Measurements from ENCODE around the gene KCNH4. TPM values are rescaled to one million over a fixed set of nuclear protein-coding genes. Genes with fewer than 3 reads are reported as not detected.

The KCNH4 gene
- total and polyA plus RNA-seq, 2 of the 13 experiments (the other 11 are each of a cell fraction or from before 2014, with no cell fraction given), result 0.01 to 0.09 TPM

DNA sequence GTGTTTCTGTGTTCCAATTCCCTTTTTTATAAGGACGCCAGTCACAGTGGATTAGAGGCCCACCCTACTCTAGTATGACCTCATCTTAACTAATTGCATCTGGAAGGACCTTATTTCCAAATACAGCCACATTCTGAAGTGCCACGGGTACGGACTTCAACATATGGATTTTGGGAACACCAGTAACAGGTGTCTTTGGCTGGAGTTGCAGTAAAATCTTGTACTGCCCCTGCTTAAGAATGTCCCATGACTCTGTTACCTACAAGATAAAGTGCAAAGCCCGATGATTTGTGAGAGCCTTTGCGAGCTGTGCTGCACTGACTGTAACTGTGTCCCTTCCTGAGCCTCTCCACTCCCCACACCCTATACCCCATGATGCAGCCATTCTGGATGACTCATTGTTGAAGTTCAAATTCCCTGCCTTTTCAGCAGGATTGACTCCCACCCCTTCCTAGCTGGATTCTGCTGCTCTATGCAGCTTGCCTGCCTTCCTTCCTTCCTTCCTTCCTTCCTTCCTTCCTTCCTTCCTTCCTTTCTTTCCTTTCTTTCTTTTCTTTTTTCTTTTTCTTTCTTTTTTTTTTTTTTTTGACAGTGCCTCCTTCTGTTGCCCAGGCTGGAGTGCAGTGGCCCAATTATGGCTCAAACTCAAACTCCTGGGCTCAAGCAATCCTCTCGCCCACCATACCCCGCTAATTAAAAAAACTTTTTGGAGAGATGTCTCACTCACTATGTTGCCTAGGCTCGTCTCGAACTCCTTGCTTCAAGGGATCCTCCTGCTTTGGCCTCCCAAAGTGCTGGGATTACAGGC, 2.2 kb upstream of the KCNH4 start (continued):
- no peak for TF ChIP-seq CHD4 (IDR thresholded peaks at IDR 0.05; ENCODE audit: borderline replicate concordance, low read length)
- TF ChIP-seq, protein P1, sequence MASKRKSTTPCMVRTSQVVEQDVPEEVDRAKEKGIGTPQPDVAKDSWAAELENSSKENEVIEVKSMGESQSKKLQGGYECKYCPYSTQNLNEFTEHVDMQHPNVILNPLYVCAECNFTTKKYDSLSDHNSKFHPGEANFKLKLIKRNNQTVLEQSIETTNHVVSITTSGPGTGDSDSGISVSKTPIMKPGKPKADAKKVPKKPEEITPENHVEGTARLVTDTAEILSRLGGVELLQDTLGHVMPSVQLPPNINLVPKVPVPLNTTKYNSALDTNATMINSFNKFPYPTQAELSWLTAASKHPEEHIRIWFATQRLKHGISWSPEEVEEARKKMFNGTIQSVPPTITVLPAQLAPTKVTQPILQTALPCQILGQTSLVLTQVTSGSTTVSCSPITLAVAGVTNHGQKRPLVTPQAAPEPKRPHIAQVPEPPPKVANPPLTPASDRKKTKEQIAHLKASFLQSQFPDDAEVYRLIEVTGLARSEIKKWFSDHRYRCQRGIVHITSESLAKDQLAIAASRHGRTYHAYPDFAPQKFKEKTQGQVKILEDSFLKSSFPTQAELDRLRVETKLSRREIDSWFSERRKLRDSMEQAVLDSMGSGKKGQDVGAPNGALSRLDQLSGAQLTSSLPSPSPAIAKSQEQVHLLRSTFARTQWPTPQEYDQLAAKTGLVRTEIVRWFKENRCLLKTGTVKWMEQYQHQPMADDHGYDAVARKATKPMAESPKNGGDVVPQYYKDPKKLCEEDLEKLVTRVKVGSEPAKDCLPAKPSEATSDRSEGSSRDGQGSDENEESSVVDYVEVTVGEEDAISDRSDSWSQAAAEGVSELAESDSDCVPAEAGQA (IDR thresholded peaks at IDR 0.05; ENCODE audit: low read depth), result no peak
- TF ChIP-seq, protein P1 (CRISPR knock-in tag; IDR thresholded peaks at IDR 0.05; ENCODE audit: borderline replicate concordance), result no peak
- TF ChIP-seq ZMYM4 (CRISPR knock-in tag; IDR thresholded peaks at IDR 0.05), result no peak
- TF ChIP-seq RFX5 (IDR thresholded peaks at IDR 0.05; ENCODE audit: low read depth, low read length), result no peak
- TF ChIP-seq SRSF1 (optimal IDR thresholded peaks at IDR 0.05; ENCODE audit: low read depth, low read length), result peak; percentile 11
- TF ChIP-seq, protein P2, sequence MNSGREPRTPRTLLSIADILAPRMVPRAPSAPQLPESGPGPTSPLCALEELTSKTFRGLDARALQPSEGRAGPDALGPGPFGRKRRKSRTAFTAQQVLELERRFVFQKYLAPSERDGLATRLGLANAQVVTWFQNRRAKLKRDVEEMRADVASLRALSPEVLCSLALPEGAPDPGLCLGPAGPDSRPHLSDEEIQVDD (CRISPR knock-in tag; IDR thresholded peaks at IDR 0.05; ENCODE audit: borderline replicate concordance), result no peak
- no peak for TF ChIP-seq ZNF296 (CRISPR knock-in tag; conservative IDR thresholded peaks at IDR 0.05)
- TF ChIP-seq GABPB1 (CRISPR knock-in tag; IDR thresholded peaks at IDR 0.05), result no peak
- TF ChIP-seq ZNF451 (CRISPR knock-in tag; IDR thresholded peaks at IDR 0.05), result no peak
- no peak for TF ChIP-seq ZNF207 (IDR thresholded peaks at IDR 0.05; ENCODE audit: borderline replicate concordance)
- TF ChIP-seq KDM1A (CRISPR knock-in tag; IDR thresholded peaks at IDR 0.05), result peak; percentile 84
- no peak for TF ChIP-seq MBD4 (IDR thresholded peaks at IDR 0.05; ENCODE audit: borderline replicate concordance, low read length)
- no peak for TF ChIP-seq ZNF432 (CRISPR knock-in tag; IDR thresholded peaks at IDR 0.05; ENCODE audit: borderline replicate concordance)
- no peak for TF ChIP-seq NFIC (IDR thresholded peaks at IDR 0.05; ENCODE audit: low read length)
- TF ChIP-seq HDAC2 (CRISPR knock-in tag; IDR thresholded peaks at IDR 0.05), result peak; percentile 67; the same call in 1 of the 2 replicates
- no peak for TF ChIP-seq KDM4B (CRISPR knock-in tag; IDR thresholded peaks at IDR 0.05)
- no peak for TF ChIP-seq ZNF367 (CRISPR knock-in tag; IDR thresholded peaks at IDR 0.05; ENCODE audit: borderline replicate concordance)
- TF ChIP-seq NFRKB (IDR thresholded peaks at IDR 0.05), result no peak
- TF ChIP-seq, protein P3, sequence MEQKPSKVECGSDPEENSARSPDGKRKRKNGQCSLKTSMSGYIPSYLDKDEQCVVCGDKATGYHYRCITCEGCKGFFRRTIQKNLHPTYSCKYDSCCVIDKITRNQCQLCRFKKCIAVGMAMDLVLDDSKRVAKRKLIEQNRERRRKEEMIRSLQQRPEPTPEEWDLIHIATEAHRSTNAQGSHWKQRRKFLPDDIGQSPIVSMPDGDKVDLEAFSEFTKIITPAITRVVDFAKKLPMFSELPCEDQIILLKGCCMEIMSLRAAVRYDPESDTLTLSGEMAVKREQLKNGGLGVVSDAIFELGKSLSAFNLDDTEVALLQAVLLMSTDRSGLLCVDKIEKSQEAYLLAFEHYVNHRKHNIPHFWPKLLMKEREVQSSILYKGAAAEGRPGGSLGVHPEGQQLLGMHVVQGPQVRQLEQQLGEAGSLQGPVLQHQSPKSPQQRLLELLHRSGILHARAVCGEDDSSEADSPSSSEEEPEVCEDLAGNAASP (CRISPR knock-in tag; IDR thresholded peaks at IDR 0.05; ENCODE audit: borderline replicate concordance), result no peak
- TF ChIP-seq GATA4 (IDR thresholded peaks at IDR 0.05; ENCODE audit: borderline replicate concordance, low read depth), result no peak
- TF ChIP-seq TMF1 (CRISPR knock-in tag; IDR thresholded peaks at IDR 0.05; ENCODE audit: low read depth), result no peak
- TF ChIP-seq IRF2 (CRISPR knock-in tag; IDR thresholded peaks at IDR 0.05), result peak; percentile 31; the same call in 1 of the 2 replicates
- no peak for TF ChIP-seq PCBP1 (IDR thresholded peaks at IDR 0.05; ENCODE audit: borderline replicate concordance, low read depth, low read length)
- no peak for TF ChIP-seq ZSCAN29 (CRISPR knock-in tag; conservative IDR thresholded peaks at IDR 0.05)

All from HepG2 (cell line).